C4-2B (cell line): ENCODE data around the gene TMC3.

Source experiments
- CTCF ChIP-seq: fragments of 450-650 bp; conservative IDR thresholded peaks from 2 replicates; pipeline ENCODE4 v1.5.1; 2017; ENCODE audit warnings: mild to moderate bottlenecking
- ZFX ChIP-seq: fragments of 450-650 bp; IDR thresholded peaks from 2 replicates; pipeline ENCODE4 v1.6.1; 2017

- TF ChIP-seq CTCF: no peak
- no peak for TF ChIP-seq ZFX
These were observed 60.3 kb downstream of the TMC3 start for GRCh38 chr15:81313686-81314085.
